Measurements from ENCODE around the gene SLC35F3. TPM values are rescaled to one million over a fixed set of nuclear protein-coding genes. Genes with fewer than 3 reads are reported as not detected.

SLC35F3 gene
- total RNA-seq, 1 experiment from 2014 or later: 3.3 TPM

DNA sequence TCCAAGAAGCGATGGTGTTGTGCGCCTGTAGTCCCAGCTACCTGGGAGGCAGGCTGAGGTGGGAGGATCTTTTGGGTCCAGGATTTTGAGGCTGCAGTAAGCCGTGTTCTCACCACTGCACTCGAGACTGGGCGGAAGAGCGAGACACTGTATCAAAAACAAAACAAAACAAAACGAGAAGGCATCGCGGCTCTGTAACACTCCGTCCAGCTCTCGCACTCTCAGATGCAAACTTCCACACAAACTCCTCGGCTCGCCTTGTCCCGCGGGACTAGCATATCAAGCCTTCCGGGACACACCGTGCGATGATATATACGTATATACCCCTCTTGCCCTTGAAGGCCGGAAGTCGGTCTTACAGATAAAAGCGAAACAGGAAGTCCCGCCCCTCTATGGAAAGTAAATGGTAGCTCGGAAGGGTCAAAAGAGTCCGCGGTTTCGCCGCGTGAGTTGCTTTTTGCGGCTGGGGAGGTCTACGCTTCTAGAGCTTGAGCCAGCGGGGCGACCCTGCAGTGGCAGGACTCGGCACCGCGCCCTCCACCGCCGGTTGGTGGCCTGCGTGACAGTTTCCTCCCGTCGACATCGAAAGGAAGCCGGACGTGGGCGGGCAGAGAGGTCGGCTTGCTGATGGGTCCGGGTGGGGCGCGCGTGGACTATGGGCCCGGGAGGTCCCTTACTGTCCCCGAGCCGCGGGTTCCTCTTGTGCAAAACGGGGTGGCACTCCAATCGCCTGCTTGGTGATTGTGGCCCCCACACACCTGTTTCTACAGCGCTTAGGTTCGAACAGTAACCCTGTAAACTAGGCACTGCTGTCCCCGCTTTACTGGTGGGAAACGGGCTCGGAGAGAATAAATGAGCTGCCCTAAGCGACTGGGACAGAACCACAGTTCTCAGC is 468.8 kb downstream of the SLC35F3 start, which contains the start of gene COA6:
Gene COA6, plus strand, starts transcription at position 393 of the 895 bp plus-strand sequence. Its CDS starts 11 bp downstream, at position 404.
- DNase-seq (ENCODE audit: unreplicated experiment): peak; percentile 100
- peak within 1 kb of the TSS; percentile 91 for H3K4me3 Mint-ChIP-seq (ENCODE audit: unreplicated experiment)
- no peaks in the 10 kb centered on the region for H3K9me3 Mint-ChIP-seq (ENCODE audit: unreplicated experiment)
- H3K4me1 Mint-ChIP-seq (ENCODE audit: insufficient read depth, unreplicated experiment): peaks cover 44% of the 10 kb centered on the region
- peaks cover 38% of the 10 kb centered on the region for H3K36me3 Mint-ChIP-seq (ENCODE audit: insufficient read depth, unreplicated experiment)
- H3K27me3 Mint-ChIP-seq (ENCODE audit: insufficient read depth, unreplicated experiment): no peaks in the 10 kb centered on the region
- H3K27ac Mint-ChIP-seq (ENCODE audit: low read depth, unreplicated experiment): peak within 1 kb of the TSS; percentile 98
- intact Hi-C loops (cut with micrococcal nuclease): loop anchor here (1.0 to 10.0 kb wide), 6 partner anchors 17 to 259 kb away; partner anchors contain the start of gene TARBP1
- ChIA-PET CTCF (interaction anchor here (0.6 to 2.5 kb wide), 11 partner anchors 8 to 1058 kb away, joined by 3 to 8 read pairs (median 3); no protein-coding TSS in a partner anchor), POLR2A (interaction anchor here (0.6 to 7.1 kb wide), 75 partner anchors 10 to 1057 kb away, joined by 3 to 218 read pairs (median 5); partner anchors contain the start of genes RBM34 and TARBP1)
- TF ChIP-seq, protein P1, sequence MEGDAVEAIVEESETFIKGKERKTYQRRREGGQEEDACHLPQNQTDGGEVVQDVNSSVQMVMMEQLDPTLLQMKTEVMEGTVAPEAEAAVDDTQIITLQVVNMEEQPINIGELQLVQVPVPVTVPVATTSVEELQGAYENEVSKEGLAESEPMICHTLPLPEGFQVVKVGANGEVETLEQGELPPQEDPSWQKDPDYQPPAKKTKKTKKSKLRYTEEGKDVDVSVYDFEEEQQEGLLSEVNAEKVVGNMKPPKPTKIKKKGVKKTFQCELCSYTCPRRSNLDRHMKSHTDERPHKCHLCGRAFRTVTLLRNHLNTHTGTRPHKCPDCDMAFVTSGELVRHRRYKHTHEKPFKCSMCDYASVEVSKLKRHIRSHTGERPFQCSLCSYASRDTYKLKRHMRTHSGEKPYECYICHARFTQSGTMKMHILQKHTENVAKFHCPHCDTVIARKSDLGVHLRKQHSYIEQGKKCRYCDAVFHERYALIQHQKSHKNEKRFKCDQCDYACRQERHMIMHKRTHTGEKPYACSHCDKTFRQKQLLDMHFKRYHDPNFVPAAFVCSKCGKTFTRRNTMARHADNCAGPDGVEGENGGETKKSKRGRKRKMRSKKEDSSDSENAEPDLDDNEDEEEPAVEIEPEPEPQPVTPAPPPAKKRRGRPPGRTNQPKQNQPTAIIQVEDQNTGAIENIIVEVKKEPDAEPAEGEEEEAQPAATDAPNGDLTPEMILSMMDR (IDR thresholded peaks at IDR 0.05; ENCODE audit: unreplicated experiment): no peak
- TSS peak; percentile 50 for BruUV-seq (replicated peaks)

DNA sequence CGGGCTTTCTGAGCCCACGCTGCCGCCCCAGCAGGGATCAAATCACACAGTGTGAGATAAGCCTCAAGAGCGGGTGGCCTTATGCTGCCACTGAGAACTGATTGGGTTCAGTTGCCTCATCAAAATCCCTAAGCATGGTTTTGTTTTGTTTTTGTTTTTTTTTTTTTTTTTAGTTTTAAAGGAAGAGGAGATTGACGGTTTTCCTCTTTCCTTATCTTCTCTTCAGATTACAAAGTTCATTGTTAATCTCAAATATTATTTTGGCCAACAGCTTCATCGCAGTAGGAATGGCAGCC is 469.4 kb downstream of the SLC35F3 start:
- peak overlapping the region; percentile 98 for H3K27ac Mint-ChIP-seq (ENCODE audit: low read depth, unreplicated experiment)
- TF ChIP-seq, protein P1 (IDR thresholded peaks at IDR 0.05; ENCODE audit: unreplicated experiment): no peak
- H3K36me3 Mint-ChIP-seq (ENCODE audit: insufficient read depth, unreplicated experiment): peaks cover 42% of the 10 kb centered on the region
- H3K27me3 Mint-ChIP-seq (ENCODE audit: insufficient read depth, unreplicated experiment): no peaks in the 10 kb centered on the region
- DNase-seq (ENCODE audit: unreplicated experiment): no peak
- peaks cover 44% of the 10 kb centered on the region for H3K4me1 Mint-ChIP-seq (ENCODE audit: insufficient read depth, unreplicated experiment)
- intact Hi-C loops (cut with micrococcal nuclease): loop anchor here (1.0 to 10.0 kb wide), 6 partner anchors 18 to 260 kb away; partner anchors contain the start of gene TARBP1
- H3K4me3 Mint-ChIP-seq (ENCODE audit: unreplicated experiment): peak overlapping the region; percentile 91
- no peaks in the 10 kb centered on the region for H3K9me3 Mint-ChIP-seq (ENCODE audit: unreplicated experiment)
- POLR2A ChIA-PET: interaction anchor here (0.6 to 7.1 kb wide), 67 partner anchors 10 to 1082 kb away, joined by 3 to 218 read pairs (median 5); partner anchors contain the start of genes RBM34 and TARBP1
- CTCF ChIA-PET: interaction anchor here (0.6 to 2.5 kb wide), 8 partner anchors 10 to 1059 kb away, joined by 3 to 8 read pairs (median 4); no protein-coding TSS in a partner anchor
- no TSS peak for BruUV-seq (replicated peaks)

Small RNA genes within 50 kb of the gene (microRNA-seq; reads per million reads assigned to microRNA genes)
- 5.7 reads per million, percentile 38 among the genes with 10 or more reads in this experiment for gene MIR4671
